ENCODE measurements around the gene CNTN1.

The CNTN1 gene

DNA sequence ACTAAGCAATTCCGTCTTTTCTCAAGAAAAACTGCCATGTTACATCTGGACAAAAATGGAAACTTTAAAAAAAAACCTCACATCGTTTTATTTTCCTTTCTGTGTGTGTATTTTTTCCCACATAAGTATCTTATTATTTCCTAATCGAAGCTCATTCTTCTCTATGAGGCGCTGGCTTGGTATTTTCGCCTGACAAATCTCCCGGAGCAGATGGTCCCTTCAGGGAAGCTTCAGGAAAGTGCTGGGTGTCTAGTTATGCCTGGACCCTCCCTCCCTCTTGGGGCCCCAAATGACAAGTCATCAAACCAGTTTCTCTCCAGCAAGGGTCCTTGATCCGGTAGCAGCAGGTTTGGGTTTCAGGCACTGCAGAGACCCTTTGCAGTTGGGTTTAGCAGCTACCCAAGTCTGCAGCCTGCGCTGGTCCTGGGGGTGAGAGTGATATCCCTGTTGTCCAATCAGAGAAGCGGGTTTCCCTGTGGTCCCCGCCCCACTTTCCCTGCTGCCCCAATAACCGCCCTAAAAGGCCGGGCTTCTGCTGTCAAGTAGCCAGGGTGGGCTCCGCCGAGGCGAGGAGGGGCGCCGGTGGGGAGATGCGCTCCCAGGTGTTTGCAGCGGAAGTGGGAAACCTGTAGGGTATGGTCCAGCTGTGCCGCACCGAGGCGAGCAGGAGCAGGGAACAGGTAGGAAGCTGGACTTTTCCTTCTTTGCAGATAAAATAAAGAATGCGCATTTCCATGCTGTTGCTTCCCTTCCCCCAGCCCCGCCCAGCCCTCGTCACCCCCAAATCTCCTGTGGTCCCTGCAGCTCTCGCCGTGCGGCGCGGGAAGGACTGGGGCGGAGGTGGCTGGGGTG, at the start of gene CNTN1:
CNTN1 (plus strand) TSS at position 527 of the 852 bp plus-strand sequence.
- DNase-seq: no peak

DNA sequence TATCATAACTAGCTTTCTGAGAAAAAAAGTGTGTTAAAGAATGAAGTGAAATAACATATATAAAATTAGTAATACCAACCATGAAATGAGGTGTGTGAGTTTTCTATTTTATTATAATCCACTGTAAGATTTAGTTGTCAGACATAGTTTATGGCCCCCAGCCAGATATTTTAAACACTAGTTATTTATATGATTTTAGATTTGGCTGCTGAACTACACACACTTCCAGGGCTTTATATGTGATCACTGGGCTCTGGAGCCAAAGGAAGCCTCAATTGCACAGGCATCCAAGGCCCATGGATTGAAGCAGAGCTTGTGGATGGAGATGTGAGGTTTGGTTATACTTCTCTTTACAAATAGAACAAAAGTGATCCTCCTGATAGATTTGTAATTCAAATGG, 48.7 kb upstream of the CNTN1 start:
- no peak for DNase-seq

DNA sequence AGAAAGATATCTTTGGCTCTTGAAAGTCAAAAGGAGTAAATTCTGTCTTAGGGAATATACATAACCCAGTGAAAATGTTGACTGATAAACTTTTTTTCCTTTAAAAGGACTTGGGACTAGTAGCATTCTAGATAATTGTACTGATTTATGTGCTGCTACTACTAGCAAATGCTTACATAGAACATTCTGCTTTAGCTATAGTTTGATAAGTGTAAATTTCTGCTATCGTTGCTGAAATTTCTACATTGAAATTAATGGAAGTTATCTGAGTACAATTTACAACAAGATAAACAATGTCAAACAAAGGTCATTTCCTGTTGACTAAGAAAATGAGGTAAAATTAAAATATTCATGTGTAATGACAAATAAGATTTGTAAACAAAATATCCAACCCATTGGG, 48.3 kb upstream of the CNTN1 start:
- no peak for DNase-seq

DNA sequence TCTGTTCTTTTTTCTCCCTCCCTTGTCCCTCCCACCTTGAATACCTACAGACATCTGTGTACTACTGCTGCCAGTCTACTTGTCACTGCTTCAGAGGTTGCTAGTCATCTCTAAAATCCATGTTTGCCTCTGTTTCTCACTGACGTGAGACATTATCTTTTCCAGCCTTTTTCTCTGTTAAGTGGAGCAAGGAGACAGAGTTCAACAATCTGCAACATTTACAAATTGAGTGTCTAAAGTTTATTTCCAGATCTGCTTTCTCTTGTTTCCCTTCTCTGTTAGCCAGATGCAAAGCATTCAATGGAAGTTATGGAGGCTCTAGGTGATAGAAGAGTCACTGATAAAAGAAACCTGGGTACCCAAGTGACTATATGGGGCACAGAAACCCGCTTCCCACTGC, 47.5 kb upstream of the CNTN1 start:
- no peak for DNase-seq

DNA sequence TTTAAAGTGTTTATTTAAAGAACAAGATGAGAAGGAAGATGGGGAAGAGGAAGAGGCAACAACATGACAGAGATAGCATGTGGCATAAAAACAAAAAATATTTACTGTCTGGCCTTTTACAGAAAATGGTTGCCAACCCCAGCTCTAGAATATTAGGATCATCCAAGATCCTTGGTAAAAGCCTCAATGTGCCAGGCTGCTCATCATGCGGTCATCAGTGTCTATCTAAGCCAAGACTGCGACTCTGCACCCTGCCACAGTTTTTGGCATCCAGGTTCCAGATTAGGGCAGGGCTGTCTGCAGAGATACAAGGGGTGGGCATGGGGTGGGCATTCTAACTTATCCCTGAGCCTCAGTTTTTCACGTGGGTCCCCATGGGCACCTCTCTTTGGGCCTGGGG, 46.9 kb upstream of the CNTN1 start:
- DNase-seq: no peak

DNA sequence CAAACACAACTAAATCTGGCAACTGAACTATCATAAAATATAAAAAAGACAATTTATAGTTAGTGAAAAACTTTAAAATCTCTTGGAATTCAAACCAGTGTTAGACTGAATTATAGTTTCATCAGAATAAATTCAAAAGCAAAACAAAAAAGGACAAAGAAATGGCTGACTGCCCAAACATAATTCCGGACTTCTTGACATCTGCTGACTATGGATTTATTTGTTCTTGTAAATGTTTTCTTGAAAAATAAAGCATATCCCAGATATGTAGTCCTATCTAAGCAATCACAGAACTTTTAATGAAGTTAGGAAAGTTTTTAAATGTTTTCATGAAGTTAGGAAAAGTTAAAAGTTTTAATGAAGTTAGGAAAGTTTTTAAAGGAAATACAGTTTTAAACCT, 45.8 kb upstream of the CNTN1 start:
- no peak for DNase-seq

DNA sequence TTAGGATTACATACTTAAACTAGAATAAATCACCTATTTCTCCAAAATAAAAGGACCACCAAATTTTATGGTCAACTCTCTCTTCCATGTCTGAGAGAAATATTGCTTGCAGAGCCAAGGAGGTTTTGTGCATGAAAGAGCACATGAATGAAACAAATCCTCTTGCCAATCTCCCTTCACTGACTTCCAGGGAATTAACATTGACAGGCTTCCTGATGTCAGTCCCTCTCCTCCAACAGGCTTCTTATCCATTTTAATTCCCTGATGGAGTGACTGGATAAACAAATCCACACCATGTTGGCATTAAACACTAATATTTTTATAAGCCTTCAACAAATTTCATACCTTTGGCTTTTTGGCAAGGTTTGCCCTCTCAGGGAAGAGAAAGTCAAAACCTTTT, 45.3 kb upstream of the CNTN1 start:
- DNase-seq: no peak

DNA sequence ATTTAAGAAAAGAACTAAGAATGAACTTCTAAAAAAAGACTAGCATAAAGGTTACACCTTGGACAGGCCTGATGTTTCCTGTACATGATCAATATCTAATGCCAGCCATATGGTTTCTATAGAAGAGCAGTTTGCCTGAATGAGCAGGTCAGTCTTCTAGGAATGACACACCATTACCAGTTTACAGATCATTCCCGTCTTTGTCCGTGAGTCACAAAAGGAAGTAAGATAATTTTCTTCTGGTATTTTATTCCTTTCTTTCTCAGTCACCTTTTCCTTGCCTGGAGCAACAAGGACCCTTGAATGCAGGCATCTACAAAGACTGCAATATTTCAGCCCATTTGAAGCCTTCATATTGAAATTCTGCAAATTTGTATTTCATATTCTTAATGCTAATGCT, 44.6 kb upstream of the CNTN1 start:
- no peak for DNase-seq

DNA sequence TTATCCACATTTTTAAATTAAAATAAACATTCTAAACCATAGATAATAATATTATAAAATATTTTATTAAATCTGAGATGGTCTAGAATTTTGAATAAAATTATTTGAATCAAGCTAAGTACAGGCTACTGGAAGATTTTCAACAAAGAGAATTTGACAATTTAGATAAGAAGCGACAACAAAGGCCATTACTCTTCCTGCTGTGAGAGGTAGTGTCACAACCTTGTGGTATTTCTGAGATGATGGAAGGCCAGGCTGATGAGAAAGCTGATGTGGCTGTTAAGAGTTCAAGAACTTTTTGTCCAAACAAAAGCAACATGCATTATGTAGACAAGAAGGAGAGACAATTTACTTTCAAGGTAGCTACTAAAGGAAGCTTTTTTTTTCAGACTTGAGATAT, 43.7 kb upstream of the CNTN1 start:
- DNase-seq: no peak

DNA sequence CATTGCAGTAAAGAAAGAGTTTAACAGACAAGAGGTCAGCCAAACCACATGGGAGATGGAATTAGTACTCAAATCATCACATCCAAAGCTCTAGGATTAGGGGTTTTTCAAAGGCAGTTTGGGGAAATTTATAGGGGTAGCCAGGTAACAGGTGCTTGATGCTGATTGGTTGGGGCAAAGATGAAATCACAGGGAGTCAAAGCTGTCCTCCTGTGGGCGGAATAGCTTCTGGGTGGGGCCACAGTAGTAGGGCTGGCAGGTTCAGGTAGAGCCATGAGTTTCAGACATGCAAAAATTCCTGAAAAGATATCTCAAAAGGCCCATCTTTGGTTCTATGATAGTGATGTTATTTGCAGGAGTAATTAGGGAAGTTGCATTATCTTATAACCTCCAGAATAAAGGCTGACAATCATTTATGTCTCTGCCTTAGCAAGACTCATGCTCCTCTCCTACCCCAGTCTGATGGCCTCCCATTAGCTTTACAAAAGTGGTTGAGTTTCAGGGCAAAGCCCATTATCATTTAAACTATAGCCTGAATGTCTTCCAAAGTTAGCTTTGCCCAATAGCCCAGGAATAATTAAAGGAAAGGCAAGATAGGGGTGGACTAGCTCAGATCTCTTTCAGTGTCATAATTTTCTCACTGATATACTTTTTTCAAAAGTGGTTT, 42.1 kb upstream of the CNTN1 start:
- no peak for DNase-seq

DNA sequence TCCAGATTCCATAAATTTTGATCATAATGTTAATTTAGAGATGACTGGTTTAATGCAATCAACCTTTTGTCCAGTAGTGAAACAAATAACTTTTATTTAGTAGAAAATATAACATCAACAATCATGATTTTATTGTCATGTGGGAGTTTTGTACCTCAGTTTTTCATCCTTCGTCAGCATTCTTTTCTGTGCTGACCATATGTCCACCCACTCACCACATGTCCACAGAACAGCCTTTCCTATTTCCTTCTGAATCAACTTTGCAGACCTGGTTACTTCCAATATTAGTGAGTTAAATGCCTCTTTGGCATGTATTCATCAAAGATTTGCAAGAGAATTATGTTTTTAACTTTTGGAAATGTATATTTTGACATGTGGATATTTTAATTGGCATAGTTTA, 36.8 kb upstream of the CNTN1 start:
- DNase-seq: no peak

DNA sequence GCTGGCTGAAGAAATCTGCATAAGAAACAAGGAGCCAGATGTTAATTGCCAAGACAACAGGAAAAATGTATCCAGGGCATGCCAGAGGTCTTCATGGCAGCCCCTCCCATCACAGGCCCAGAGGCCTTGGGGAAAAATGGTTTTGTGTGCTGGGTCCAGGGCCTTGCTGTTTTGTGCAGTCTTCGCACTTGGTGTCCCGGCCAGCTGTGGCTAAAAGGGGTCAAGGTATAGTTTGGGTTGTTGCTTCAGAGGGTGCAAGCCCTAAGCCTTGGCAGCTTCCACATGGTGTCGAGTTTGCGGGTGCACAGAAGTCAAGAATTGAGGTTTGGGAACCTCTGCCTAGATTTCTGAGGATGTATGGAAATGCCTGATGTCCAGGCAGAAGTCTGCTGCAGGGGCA, 29.9 kb upstream of the CNTN1 start:
- DNase-seq: no peak

DNA sequence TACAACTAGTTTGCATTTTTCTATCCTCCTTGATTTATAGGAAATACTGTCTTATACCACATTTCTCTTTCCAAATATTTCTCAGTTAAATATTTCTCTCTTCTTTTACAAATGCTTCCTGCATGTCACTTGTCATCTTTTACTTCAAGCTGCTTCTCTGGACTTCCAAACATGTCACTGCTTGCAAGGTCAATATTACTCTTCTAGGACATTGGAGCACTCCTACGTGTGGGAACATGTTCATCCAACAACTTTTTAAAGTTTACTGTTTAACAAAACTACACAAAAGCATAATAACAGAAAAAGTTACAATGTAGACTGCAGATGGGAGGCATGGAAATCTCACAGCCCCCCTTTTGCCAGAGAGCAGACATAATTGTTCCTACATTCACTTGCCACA, 28.5 kb upstream of the CNTN1 start:
- no peak for DNase-seq

DNA sequence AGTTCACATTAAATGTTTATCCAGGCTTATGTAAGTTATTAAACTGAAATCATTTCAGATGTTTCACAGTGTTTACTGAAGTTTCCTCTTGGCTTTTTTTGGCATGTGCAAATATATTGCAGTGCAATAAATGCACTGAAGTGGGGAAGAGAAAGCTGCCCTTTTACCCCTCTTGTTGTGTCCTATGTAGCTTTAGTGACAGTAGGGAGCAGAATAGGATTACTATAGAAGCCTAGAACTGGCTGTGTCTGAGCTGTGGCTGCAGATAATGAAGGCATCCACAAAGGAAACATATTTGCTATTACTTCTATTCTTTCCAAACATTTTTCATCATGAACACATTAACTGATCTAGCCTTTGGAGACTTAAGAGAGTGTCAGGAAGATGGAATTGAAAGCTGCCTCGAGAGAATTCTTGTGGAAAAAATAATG, 24.1 kb upstream of the CNTN1 start:
- DNase-seq: no peak

DNA sequence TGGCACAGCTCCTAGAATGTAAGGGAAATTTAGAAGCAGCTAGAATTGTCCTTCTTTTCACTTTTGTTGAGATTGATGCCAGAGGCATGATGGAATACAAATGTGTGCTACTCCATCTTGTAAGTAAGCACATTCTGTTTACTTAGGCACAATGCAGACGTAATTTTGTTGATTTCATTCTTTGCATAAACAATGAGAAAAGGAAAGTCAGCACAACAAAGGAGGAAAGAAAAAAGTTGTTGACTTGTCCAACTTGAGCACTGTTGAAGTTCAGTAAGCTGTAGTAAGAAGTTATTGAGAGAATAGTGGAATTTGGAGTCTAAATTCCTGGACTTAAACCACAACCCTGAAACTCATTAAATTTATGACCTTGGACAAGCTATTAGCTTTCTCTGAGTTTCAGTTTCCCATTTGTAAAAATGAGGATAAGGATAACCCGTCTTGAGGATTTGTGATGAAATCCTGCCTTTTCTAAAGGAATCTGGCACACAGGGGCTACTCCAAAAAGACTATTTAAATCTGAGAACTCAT, 19.4 kb upstream of the CNTN1 start:
- no peak for DNase-seq

DNA sequence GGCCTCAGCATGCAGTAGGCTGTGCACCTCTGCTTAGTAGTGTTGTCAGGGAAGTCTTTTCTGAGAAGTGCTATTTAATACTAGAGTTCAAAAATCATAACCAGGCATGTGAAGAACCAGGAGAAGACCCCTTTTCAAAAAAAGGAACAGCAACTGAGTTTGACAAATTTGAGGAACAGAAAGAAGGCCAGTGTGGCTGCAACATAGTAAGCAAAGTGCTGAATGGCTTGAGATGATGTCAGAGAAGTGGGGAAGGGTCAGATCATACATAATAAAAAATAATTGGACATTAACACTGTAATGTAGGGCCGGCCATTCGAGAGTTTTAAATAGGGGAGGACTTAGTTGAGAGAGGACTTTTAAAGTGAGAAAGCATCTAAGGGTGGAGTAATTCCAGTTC, 11.1 kb upstream of the CNTN1 start:
- no peak for DNase-seq

DNA sequence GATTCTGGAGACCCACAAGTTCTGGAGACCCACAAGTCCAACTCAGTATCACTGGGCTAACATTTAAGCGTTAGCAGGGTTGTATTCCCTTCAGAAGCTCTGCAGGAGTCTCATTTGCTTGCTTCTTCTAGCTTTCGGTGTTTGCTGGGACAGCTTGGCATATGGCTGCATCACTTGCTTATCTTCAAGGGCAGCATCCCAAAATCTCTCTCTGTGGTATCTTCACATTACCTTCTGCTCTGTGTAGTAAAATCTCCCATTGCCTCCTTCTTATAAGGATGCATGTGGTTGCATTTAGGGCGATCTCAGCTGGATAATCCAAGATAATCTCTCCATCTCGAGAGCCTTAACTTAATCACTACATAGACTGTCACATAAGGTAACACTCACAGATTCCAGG, 7.3 kb upstream of the CNTN1 start:
- no peak for DNase-seq

DNA sequence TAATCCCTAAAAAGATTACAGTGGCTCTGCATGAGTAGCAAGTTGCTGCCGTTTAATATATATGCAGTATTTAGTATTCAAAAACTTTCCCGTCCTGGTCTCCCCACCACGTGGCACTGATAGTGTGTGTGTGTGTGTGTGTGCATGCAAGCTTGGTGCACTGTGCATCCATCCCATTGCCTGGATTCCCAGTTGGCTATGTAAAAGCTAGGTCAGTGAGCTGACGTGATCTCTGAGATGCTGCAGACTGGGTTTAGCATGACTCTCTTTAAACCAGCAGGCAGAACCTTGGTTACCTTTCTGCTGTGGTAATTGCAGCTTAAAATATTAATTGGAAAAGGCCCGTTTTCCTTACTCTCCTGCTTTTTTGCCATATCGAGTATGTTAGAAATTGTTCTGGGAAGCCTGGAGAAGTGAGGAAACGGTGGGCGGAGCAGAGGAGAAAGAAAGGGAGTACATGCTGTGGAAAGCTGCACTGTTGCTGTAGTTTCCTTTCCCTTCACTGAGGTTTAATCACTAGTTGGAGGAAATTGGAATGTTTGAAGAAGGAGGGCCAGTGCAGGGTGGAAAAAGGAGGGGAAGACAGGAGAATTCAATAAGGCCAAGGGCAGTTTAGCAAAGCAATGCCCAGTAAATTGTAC, 4.0 kb upstream of the CNTN1 start:
- no peak for DNase-seq

DNA sequence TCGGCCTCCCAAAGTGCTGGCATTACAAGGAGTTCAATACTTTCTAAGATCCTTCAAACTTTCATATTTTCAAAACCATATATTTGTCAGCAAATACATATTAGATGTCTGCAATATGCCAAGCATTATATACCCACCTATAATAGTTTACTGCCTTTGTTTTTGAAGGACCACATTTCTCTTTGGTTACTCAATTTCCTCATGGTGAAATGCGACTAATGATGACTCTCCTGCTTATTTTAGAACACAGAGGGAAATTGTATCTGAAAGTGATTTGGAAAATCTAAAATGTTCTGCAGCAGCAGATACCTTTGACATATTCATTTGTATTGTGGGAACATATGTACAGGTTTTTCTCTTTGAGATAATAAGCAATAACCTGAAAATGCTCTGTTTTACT, 2.7 kb upstream of the CNTN1 start:
- no peak for DNase-seq

DNA sequence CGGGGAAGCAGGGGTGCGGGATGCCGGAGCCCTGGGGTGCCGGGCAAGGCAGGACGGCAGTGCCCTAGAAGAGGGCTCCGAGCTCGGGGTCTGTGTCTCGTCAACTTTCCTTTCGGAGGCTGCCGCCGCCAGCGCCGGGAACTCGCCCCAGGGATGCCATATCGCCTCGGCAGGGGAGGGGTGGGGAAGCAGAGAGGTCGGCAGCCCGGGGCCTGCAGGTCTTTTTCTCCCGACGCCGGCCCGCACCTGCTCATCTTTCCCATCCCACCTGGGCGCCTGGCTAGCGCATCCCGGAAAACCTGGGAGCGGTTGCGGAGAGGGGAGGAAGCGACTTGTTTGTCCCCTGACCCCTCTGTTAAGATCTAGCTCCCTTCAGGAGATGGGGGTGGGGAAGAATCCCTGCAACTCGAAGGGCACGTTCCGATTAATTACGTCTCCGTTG, 547 bp downstream of the CNTN1 start:
- DNase-seq: no peak

DNA sequence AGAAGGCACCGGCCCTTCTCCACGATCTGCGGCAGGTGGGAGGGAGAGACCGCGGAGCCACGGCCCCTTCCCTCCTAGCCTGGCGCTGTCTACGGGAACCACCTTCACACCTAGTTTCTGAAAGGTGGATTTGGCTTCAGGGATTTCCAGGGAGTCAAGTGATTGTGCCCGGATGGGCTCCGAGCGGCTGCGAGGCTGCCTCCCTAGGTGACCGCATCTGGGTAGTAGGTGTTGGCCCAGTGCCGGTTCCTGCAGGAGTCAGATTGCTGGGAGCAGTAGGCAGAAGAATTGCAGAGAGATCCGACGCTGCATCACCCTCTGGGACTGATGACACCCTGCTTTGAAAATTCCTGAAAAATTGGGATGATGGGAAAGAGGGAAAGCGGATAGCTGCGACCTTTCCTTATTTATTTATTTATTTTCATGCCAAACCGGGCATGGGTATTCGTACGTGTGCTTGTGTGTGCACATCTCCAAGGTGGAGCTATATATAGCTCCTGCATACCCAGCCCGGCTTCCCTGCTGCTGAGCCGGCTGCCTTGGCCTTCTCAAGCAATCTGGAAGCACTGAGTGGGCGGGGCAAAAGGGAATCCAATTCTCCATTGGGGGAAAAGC, 1.1 kb downstream of the CNTN1 start:
- no peak for DNase-seq

DNA sequence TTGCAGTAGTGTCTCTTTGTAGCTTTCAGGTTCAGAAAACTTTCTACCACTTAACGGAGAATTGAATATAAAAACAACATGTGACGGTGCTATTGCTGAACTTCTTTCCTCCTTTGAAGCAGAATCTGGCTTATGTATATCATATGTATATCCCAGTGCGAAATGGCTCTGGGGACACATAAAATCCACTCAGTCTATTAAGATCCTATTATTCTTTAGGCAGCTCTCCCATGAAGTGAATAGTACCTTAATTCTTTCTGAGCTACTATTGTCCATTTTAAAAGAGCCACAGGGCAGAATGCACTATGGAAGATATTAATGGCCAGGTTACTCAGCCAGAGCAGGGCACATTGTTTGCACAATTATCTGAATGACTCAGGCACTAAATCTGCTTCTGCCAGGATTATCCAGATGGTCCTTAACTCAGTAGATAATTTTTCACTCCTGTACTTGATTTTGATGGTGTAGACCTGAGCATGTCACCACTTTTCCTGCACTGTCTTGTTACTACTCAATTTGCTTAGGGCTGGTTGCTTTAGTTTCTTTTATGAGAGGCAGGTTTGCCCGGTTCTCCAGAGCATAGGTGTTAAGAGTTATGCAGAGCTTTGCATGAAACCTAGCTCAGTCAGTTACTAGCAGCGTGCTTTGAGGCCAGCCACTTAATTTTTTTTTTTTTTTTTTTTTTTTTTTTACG, 5.5 kb downstream of the CNTN1 start:
- no peak for DNase-seq

DNA sequence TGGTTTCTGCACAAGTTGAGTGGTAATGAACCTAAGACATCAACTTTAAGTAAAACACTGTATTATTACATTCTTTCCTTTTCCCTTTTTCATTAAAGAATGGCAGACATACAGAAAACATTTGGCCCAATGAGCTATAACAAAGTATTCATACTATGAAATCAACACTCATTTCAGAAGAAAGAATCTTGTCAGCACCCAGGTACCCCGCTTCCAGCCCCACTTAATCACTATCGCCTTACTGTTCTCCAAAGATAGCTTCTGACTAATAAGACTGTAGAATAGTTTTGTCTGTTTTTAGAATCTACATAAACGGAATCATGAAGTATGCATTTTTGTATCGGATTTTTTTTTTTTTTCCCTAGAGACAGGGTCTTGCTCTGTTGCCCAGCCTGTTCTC, 9.5 kb downstream of the CNTN1 start:
- no peak for DNase-seq

Data from NCI-H1092 (cell line).